HCT116 (cell line): ENCODE data around the gene ARFGEF3.

Source experiments
- CTCF ChIP-seq, 3 experiments: fragments of 200-600 bp in 1 of 3; sonication (generic) in 1 of 3; IDR thresholded peaks in 2 of 3; conservative IDR thresholded peaks in 1 of 3; 2 replicates each; pipeline ENCODE4 v1.5.1; 2012 to 2017; ENCODE audit warnings: low read depth in 2 of 3, low read length in 2 of 3, antibody characterized with exemption in 1 of 3, borderline replicate concordance in 1 of 3, control low read depth in 1 of 3, mild to moderate bottlenecking in 1 of 3, mixed read lengths in 1 of 3, mixed run types in 1 of 3, moderate library complexity in 1 of 3; ENCODE audit not compliant: insufficient read depth in 1 of 3
- EGR1 ChIP-seq: IDR thresholded peaks from 2 replicates; pipeline ENCODE4 v1.6.1; 2012; ENCODE audit warnings: low read depth
- POLR2A ChIP-seq: IDR thresholded peaks from 2 replicates; pipeline ENCODE4 v1.7.0; 2011; ENCODE audit warnings: borderline replicate concordance; ENCODE audit not compliant: insufficient read depth, insufficient read length; ENCODE audit errors: extremely low read depth
- RAD21 ChIP-seq: IDR thresholded peaks from 2 replicates; pipeline ENCODE4 v1.6.1; 2012; ENCODE audit warnings: low read depth, mild to moderate bottlenecking
- ZNF274 ChIP-seq: fragments of 200-500 bp; sonication (Bioruptor generic); IDR thresholded peaks from 2 replicates; pipeline ENCODE4 v1.6.1; 2014; ENCODE audit warnings: mild to moderate bottlenecking, low read depth, low read length, inconsistent platforms

GRCh38 chr6:138113588-138114210, 48.0 kb upstream of the ARFGEF3 start:
- TF ChIP-seq ZNF274 (no peak), CTCF (IDR thresholded peaks at IDR 0.05 in 2 of 3, conservative IDR thresholded peaks at IDR 0.05 in 1 of 3; ENCODE audit: borderline replicate concordance in 1 of 3, insufficient read depth in 1 of 3, low read depth in 2 of 3, low read length in 2 of 3) (no peak), POLR2A (no peak), RAD21 (no peak), EGR1 (no peak)
